ENCODE measurements around the gene WDR90. TPM values are rescaled to one million over a fixed set of nuclear protein-coding genes. Genes with fewer than 3 reads are reported as not detected.

WDR90 gene
- total and polyA plus RNA-seq, 10 of the 15 experiments (the other 5 are each of a cell fraction or from before 2014, with no cell fraction given) = 2.0 to 65.0 (median 16.7) TPM

- TF ChIP-seq E2F4 (IDR thresholded peaks at IDR 0.05; ENCODE audit: low read depth, low read length) = no peak
These were observed 12.9 kb downstream of the WDR90 start (continued) for GRCh38 chr16:662095-662494.

DNA sequence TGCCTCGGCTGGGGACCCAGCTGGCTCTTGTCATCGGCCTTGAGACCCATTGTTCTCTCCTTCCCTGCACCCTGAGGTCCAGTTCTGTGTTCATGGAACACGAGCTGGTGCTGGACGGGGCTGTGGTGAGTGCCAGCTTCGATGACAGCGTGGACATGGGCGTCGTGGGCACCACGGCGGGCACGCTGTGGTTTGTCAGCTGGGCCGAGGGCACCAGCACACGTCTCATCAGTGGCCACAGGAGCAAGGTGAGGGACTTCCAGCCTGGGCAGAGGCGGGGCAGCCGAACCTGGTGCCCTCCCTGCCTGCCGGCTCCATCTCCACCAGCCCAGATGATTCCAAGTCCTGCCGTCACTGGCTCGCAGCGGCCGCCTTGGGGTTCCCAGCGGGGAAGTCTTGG lies 13.4 kb downstream of the WDR90 start:
- no peaks in the 10 kb centered on the region for H4K20me1 ChIP-seq (ENCODE audit: control insufficient read depth, insufficient read depth)
- no peak for DNase-seq (ENCODE audit: low read depth, low spot score)
- CTCF ChIA-PET = interaction anchor here (0.7 to 2.0 kb wide), 2 partner anchors 10 to 14 kb away, joined by 3 to 7 read pairs; no protein-coding TSS in a partner anchor
- WGBS (ENCODE audit: insufficient coverage, insufficient replicate concordance, low lambda C conversion rate, missing lambda C conversion rate) = 90% methylated on average over 20 of the region's 21 CpGs
- SMC1A ChIA-PET (ENCODE audit: uncharacterized antibody, unreplicated experiment) = no interaction called here
- FAIRE-seq = no peak
- peaks cover 6% of the 10 kb centered on the region for H3K4me1 ChIP-seq (ENCODE audit: control insufficient read depth, insufficient read depth, low read length)
- H2AFZ ChIP-seq (ENCODE audit: control insufficient read depth, low read depth, low read length) = no peak overlapping the region
- H3K9ac ChIP-seq (ENCODE audit: control insufficient read depth, insufficient read depth, low read length) = no peak overlapping the region
- in situ Hi-C loops (cut with MboI) = loop anchor here (10.0 kb wide), 1 partner anchor 268 kb away; the partner anchor contains the start of gene NME4
- no peaks in the 10 kb centered on the region for H3K9me3 ChIP-seq (replicated peaks; ENCODE audit: control insufficient read depth, insufficient read depth, low read length)
- no TSS peak for BruUV-seq (replicated peaks)
- RAD21 ChIA-PET (ENCODE audit: unreplicated experiment) = no interaction called here
- no peak overlapping the region for H3K27ac ChIP-seq (ENCODE audit: control insufficient read depth, insufficient read depth)
- H3K36me3 ChIP-seq (ENCODE audit: control insufficient read depth in 2 of 2, insufficient read depth in 2 of 2, low read length in 1 of 2) = no peaks in the 10 kb centered on the region; a peak in 2 of 4 replicates
- H3K79me2 ChIP-seq (ENCODE audit: control insufficient read depth, insufficient read depth, low read length) = no peaks in the 10 kb centered on the region
- intact Hi-C loops (cut with micrococcal nuclease; ENCODE audit: unreplicated experiment) = loop anchor here (10.0 kb wide), 1 partner anchor 268 kb away; the partner anchor contains the start of gene NME4
- ATAC-seq = no peak
- H3K4me2 ChIP-seq (ENCODE audit: control insufficient read depth, insufficient read depth) = no peak overlapping the region
- H3K4me3 ChIP-seq = no peak overlapping the region
- H3K27me3 ChIP-seq (replicated peaks in 1 of 2; ENCODE audit: control insufficient read depth in 2 of 2, insufficient read depth in 2 of 2, low read length in 1 of 2) = no peaks in the 10 kb centered on the region
- POLR2A ChIA-PET = interaction anchor here (1.4 kb wide), 1 partner anchor 19 kb away, joined by 3 read pairs; no protein-coding TSS in a partner anchor
- TF ChIP-seq ATF7 (IDR thresholded peaks at IDR 0.05; ENCODE audit: low read depth) (no peak), BCLAF1 (IDR thresholded peaks at IDR 0.05) (no peak)
